Measurements from ENCODE around the gene NRARP. TPM values are rescaled to one million over a fixed set of nuclear protein-coding genes. Genes with fewer than 3 reads are reported as not detected.
A peak's percentile ranks its signal among the peaks of the same experiment; 100 is the strongest.

The NRARP gene
- polyA plus RNA-seq, 3 donors, result 15.4 TPM; not detected in 2

- no peak overlapping the region for H3K27ac Mint-ChIP-seq
- peaks cover 0 to 4% (median 2%) of the 10 kb centered on the region in 3 donors for H3K27me3 Mint-ChIP-seq (ENCODE audit: low read depth in 3 of 3)
- no peak overlapping the region for H3K9ac ChIP-seq (ENCODE audit: insufficient read depth, low read length, poor library complexity, severe bottlenecking)
- H3K9me3 ChIP-seq (replicated peaks in 1 of 2; ENCODE audit: control insufficient read depth in 1 of 2, insufficient read depth in 1 of 2, low read length in 2 of 2), result peaks cover 0 to 3% of the 10 kb centered on the region in 2 donors
- H3K79me2 ChIP-seq (ENCODE audit: insufficient read depth, low read length), result peaks cover 56% of the 10 kb centered on the region
- H3K36me3 ChIP-seq (replicated peaks in 1 of 2; ENCODE audit: control insufficient read depth in 1 of 2, insufficient read depth in 2 of 2, low read length in 2 of 2), result peaks cover 26 to 47% of the 10 kb centered on the region in 2 donors
- 95% methylated on average over 32 of the region's 41 CpGs for WGBS (ENCODE audit: insufficient coverage)
- TF ChIP-seq CTCF (IDR thresholded peaks at IDR 0.05), result no peak
- H3K4me3 ChIP-seq (replicated peaks in 1 of 3; ENCODE audit: low read depth in 2 of 3, low read length in 3 of 3), result peak overlapping the region in 1 of 3 experiments; percentile 30
- intact Hi-C loops (cut with micrococcal nuclease), result no loop called here
- H3K4me2 ChIP-seq (replicated peaks; ENCODE audit: extremely low read depth, low read length, poor library complexity, severe bottlenecking), result peak overlapping the region; percentile 36
- H3K4me1 ChIP-seq (ENCODE audit: control insufficient read depth in 1 of 2, insufficient read depth in 2 of 2, low read length in 2 of 2), result peaks cover 44 to 83% of the 10 kb centered on the region in 2 donors
- no peak overlapping the region for H2AFZ ChIP-seq (ENCODE audit: insufficient read depth, low read depth, low read length, poor library complexity, severe bottlenecking)
- no peak overlapping the region for H3K27ac ChIP-seq (ENCODE audit: low read depth in 1 of 2, low read length in 2 of 2)
- peaks cover 29 to 38% of the 10 kb centered on the region in 2 donors for H3K36me3 Mint-ChIP-seq
- H3K4me1 Mint-ChIP-seq, result peaks cover 43% of the 10 kb centered on the region
- H3K4me3 Mint-ChIP-seq, result peak overlapping the region in 1 of 2 donors; percentile 39
- peaks cover 68% of the 10 kb centered on the region for H4K20me1 ChIP-seq (ENCODE audit: insufficient read depth, low read length)
- peak in 1 of 3 donors; percentile 4 for DNase-seq
- no peaks in the 10 kb centered on the region for H3K27me3 ChIP-seq (ENCODE audit: control insufficient read depth in 2 of 2, insufficient read depth in 2 of 2, low read length in 2 of 2)
- H3K9me3 Mint-ChIP-seq, result peaks cover 0 to 4% (median 2%) of the 10 kb centered on the region in 7 donors
Observed at GRCh38 chr9:137279741-137280473, 22.2 kb downstream of the NRARP start.

GRCh38 chr9:137278721-137279711 is 23.1 kb downstream of the NRARP start:
- H2AFZ ChIP-seq (ENCODE audit: insufficient read depth, low read depth, low read length, poor library complexity, severe bottlenecking), result no peak overlapping the region
- peak overlapping the region in 1 of 2 donors; percentile 39 for H3K4me3 Mint-ChIP-seq
- no peak for TF ChIP-seq CTCF (IDR thresholded peaks at IDR 0.05)
- H3K9me3 Mint-ChIP-seq, result peaks cover 0 to 2% (median 0%) of the 10 kb centered on the region in 7 donors
- no peak overlapping the region for H3K27ac ChIP-seq (ENCODE audit: low read depth in 1 of 2, low read length in 2 of 2)
- H3K36me3 Mint-ChIP-seq, result peaks cover 27 to 39% of the 10 kb centered on the region in 2 donors
- peaks cover 51% of the 10 kb centered on the region for H3K4me1 Mint-ChIP-seq
- H3K36me3 ChIP-seq (replicated peaks in 1 of 2; ENCODE audit: control insufficient read depth in 1 of 2, insufficient read depth in 2 of 2, low read length in 2 of 2), result peaks cover 26 to 49% of the 10 kb centered on the region in 2 donors
- no peaks in the 10 kb centered on the region for H3K9me3 ChIP-seq (replicated peaks in 1 of 2; ENCODE audit: control insufficient read depth in 1 of 2, insufficient read depth in 1 of 2, low read length in 2 of 2)
- H3K79me2 ChIP-seq (ENCODE audit: insufficient read depth, low read length), result peaks cover 56% of the 10 kb centered on the region
- H3K4me3 ChIP-seq (replicated peaks in 1 of 3; ENCODE audit: low read depth in 2 of 3, low read length in 3 of 3), result peak overlapping the region in 2 of 3 experiments; percentile 98 to 99
- peaks cover 0 to 4% (median 2%) of the 10 kb centered on the region in 3 donors for H3K27me3 Mint-ChIP-seq (ENCODE audit: low read depth in 3 of 3)
- peak overlapping the region; percentile 95 for H3K4me2 ChIP-seq (replicated peaks; ENCODE audit: extremely low read depth, low read length, poor library complexity, severe bottlenecking)
- no peak overlapping the region for H3K27ac Mint-ChIP-seq
- peaks cover 50 to 85% of the 10 kb centered on the region in 2 donors for H3K4me1 ChIP-seq (ENCODE audit: control insufficient read depth in 1 of 2, insufficient read depth in 2 of 2, low read length in 2 of 2)
- intact Hi-C loops (cut with micrococcal nuclease), result no loop called here
- DNase-seq, result no peak
- peak overlapping the region; percentile 93 for H3K9ac ChIP-seq (ENCODE audit: insufficient read depth, low read length, poor library complexity, severe bottlenecking)
- 95% methylated on average over 131 of the region's 139 CpGs for WGBS (ENCODE audit: insufficient coverage)
- H4K20me1 ChIP-seq (ENCODE audit: insufficient read depth, low read length), result peaks cover 62% of the 10 kb centered on the region
- no peaks in the 10 kb centered on the region for H3K27me3 ChIP-seq (ENCODE audit: control insufficient read depth in 2 of 2, insufficient read depth in 2 of 2, low read length in 2 of 2)
